HCT116 (cell line): ENCODE results near the gene SLC19A1. TPM values are rescaled to one million over a fixed set of nuclear protein-coding genes. Genes with fewer than 3 reads are reported as not detected.

Experiments used
- ATAC-seq: fragments of 200-7000 bp; cut with Tn5 transposase; 2 replicates; pipeline ENCODE4 v1.9.1; 2020; ENCODE audit warnings: mild to moderate bottlenecking, moderate library complexity
- BruUV-seq: library from RNA; stranded (reverse); fragments of 400-500 nt; replicated peaks from 2 replicates; lab custom pipeline; 2021; lab: Mats Ljungman, UMichigan
- CTCF ChIA-PET: fragments of 300-600 bp; sonication (Branson Sonifier 250); formaldehyde crosslinking; loops from one replicate; lab custom pipeline; 2021; ENCODE audit warnings: antibody characterized with exemption; lab: Charles Lee
- POLR2A ChIA-PET: fragments of 300-600, 350-600 bp; sonication (Branson Sonifier 250); formaldehyde crosslinking; loops from one replicate; lab custom pipeline; 2021; ENCODE audit warnings: antibody characterized with exemption; lab: Charles Lee
- RAD21 ChIA-PET, 2 experiments: fragments of 300-600 bp; sonication (Branson Sonifier 250); formaldehyde crosslinking; loops; one replicate each; lab custom pipeline; 2023; ENCODE audit warnings: low total read pairs in 2 of 2; ENCODE audit not compliant: uncharacterized antibody in 2 of 2, unreplicated experiment in 2 of 2, low non-redundant PET in 1 of 2; lab: Charles Lee
- DNase-seq: peaks from one replicate; pipeline ENCODE4 v3.0.0-alpha.2; 2010; ENCODE audit warnings: low read depth, low spot score
- H2AFZ ChIP-seq: fragments of 200-600 bp; shearing (Covaris generic), sonication (generic); 2 replicates; pipeline ENCODE4 v1.6.1; 2017; ENCODE audit warnings: low read depth, mixed run types, mixed read lengths, antibody characterized with exemption, low read length; ENCODE audit not compliant: poor library complexity, severe bottlenecking
- H3K27ac ChIP-seq: 2 replicates; pipeline ENCODE4 v1.5.1; 2012; ENCODE audit warnings: low read depth, low read length
- H3K27me3 ChIP-seq: fragments of 200-600 bp; sonication (generic); 2 replicates; pipeline ENCODE4 v1.6.1; 2016; ENCODE audit warnings: mixed run types, low read length, mixed read lengths; ENCODE audit not compliant: insufficient read depth
- H3K36me3 ChIP-seq, 2 experiments: fragments of 200-500 bp in 1 of 2; fragments of 200-600 bp in 1 of 2; sonication (Bioruptor generic) in 1 of 2; sonication (generic) in 1 of 2; 2 replicates each; pipeline versions ENCODE4 v1.5.1 to v1.6.1; 2014 to 2016; ENCODE audit warnings: low read length in 2 of 2, inconsistent platforms in 1 of 2, mixed read lengths in 1 of 2, mixed run types in 1 of 2; ENCODE audit not compliant: insufficient read depth in 2 of 2, control insufficient read depth in 1 of 2
- H3K4me1 ChIP-seq, 2 experiments: fragments of 200-600 bp in 1 of 2; sonication (generic) in 1 of 2; 2 replicates each; pipeline versions ENCODE4 v1.5.1 to v1.6.1; 2012 to 2017; ENCODE audit warnings: low read length in 2 of 2, inconsistent platforms in 1 of 2, mild to moderate bottlenecking in 1 of 2, mixed read lengths in 1 of 2, mixed run types in 1 of 2, moderate library complexity in 1 of 2; ENCODE audit not compliant: insufficient read depth in 2 of 2, control insufficient read depth in 1 of 2
- H3K4me2 ChIP-seq: fragments of 200-600 bp; sonication (generic); 2 replicates; pipeline ENCODE4 v1.6.1; 2017; ENCODE audit warnings: mixed run types, low read length, mixed read lengths
- H3K4me3 ChIP-seq, 2 experiments: fragments of 200-600 bp in 1 of 2; sonication (generic) in 1 of 2; replicated peaks in 1 of 2; 2 replicates each; pipeline ENCODE4 v1.5.1; 2011 to 2016; ENCODE audit warnings: low read length in 2 of 2, control low read depth in 1 of 2, low read depth in 1 of 2, mild to moderate bottlenecking in 1 of 2, mixed read lengths in 1 of 2, mixed run types in 1 of 2
- H3K79me2 ChIP-seq: fragments of 200-600 bp; sonication (generic); 2 replicates; pipeline ENCODE4 v1.6.1; 2017; ENCODE audit warnings: mild to moderate bottlenecking, mixed run types, low read length, moderate library complexity, mixed read lengths; ENCODE audit not compliant: insufficient read depth
- H3K9ac ChIP-seq: fragments of 200-600 bp; sonication (generic); 2 replicates; pipeline ENCODE4 v1.6.1; 2016; ENCODE audit warnings: low read length, mixed read lengths
- H3K9me2 ChIP-seq: fragments of 200-600 bp; sonication (generic), shearing (Covaris generic); 2 replicates; pipeline ENCODE4 v1.6.1; 2017; ENCODE audit warnings: mixed run types, mild to moderate bottlenecking, moderate library complexity; ENCODE audit not compliant: insufficient read depth
- H3K9me3 ChIP-seq, 2 experiments: fragments of 200-500 bp in 1 of 2; fragments of 200-600 bp in 1 of 2; sonication (Bioruptor generic) in 1 of 2; sonication (generic) in 1 of 2; 2 replicates each; pipeline ENCODE4 v1.6.1; 2014 to 2017; ENCODE audit warnings: low read length in 2 of 2, mixed read lengths in 2 of 2, inconsistent platforms in 1 of 2, low read depth in 1 of 2, mild to moderate bottlenecking in 1 of 2, mixed run types in 1 of 2, moderate library complexity in 1 of 2; ENCODE audit not compliant: control insufficient read depth in 1 of 2, insufficient read depth in 1 of 2
- H4K20me1 ChIP-seq: fragments of 200-600 bp; sonication (generic), shearing (Covaris generic); 2 replicates; pipeline ENCODE4 v1.6.1; 2017; ENCODE audit warnings: mixed run types, mild to moderate bottlenecking, moderate library complexity; ENCODE audit not compliant: insufficient read depth
- ATF3 ChIP-seq: IDR thresholded peaks from 2 replicates; pipeline ENCODE4 v1.6.1; 2012
- CBX3 ChIP-seq: IDR thresholded peaks from 2 replicates; pipeline ENCODE4 v1.6.1; 2012; ENCODE audit warnings: low read depth
- CEBPB ChIP-seq: IDR thresholded peaks from 2 replicates; pipeline ENCODE4 v1.6.1; 2012; ENCODE audit warnings: low read depth
- CTCF ChIP-seq, 3 experiments: fragments of 200-600 bp in 1 of 3; sonication (generic) in 1 of 3; IDR thresholded peaks in 2 of 3; conservative IDR thresholded peaks in 1 of 3; 2 replicates each; pipeline ENCODE4 v1.5.1; 2012 to 2017; ENCODE audit warnings: low read depth in 2 of 3, low read length in 2 of 3, antibody characterized with exemption in 1 of 3, borderline replicate concordance in 1 of 3, control low read depth in 1 of 3, mild to moderate bottlenecking in 1 of 3, mixed read lengths in 1 of 3, mixed run types in 1 of 3, moderate library complexity in 1 of 3; ENCODE audit not compliant: insufficient read depth in 1 of 3
- EGR1 ChIP-seq: IDR thresholded peaks from 2 replicates; pipeline ENCODE4 v1.6.1; 2012; ENCODE audit warnings: low read depth
- ELF1 ChIP-seq: IDR thresholded peaks from 2 replicates; pipeline ENCODE4 v1.6.1; 2012; ENCODE audit warnings: low read depth, borderline replicate concordance
- EZH2 ChIP-seq: fragments of 200-600 bp; sonication (generic); IDR thresholded peaks from 2 replicates; pipeline ENCODE4 v1.6.1; 2017; ENCODE audit warnings: antibody characterized with exemption, mixed run types
- FOSL1 ChIP-seq: IDR thresholded peaks from 2 replicates; pipeline ENCODE4 v1.6.1; 2012; ENCODE audit warnings: low read depth
- JUND ChIP-seq: IDR thresholded peaks from 2 replicates; pipeline ENCODE4 v1.6.1; 2012
- MAX ChIP-seq: IDR thresholded peaks from 2 replicates; pipeline ENCODE4 v1.6.1; 2012
- POLR2A ChIP-seq: IDR thresholded peaks from 2 replicates; pipeline ENCODE4 v1.7.0; 2011; ENCODE audit warnings: borderline replicate concordance; ENCODE audit not compliant: insufficient read depth, insufficient read length; ENCODE audit errors: extremely low read depth
- POLR2AphosphoS5 ChIP-seq: IDR thresholded peaks from 2 replicates; pipeline ENCODE4 v1.6.1; 2011; ENCODE audit warnings: mild to moderate bottlenecking, low read depth, low read length, moderate library complexity
- RAD21 ChIP-seq: IDR thresholded peaks from 2 replicates; pipeline ENCODE4 v1.6.1; 2012; ENCODE audit warnings: low read depth, mild to moderate bottlenecking
- REST ChIP-seq: IDR thresholded peaks from 2 replicates; pipeline ENCODE4 v1.6.1; 2012; ENCODE audit warnings: low read depth
- SIN3A ChIP-seq: IDR thresholded peaks from 2 replicates; pipeline ENCODE4 v1.6.1; 2012; ENCODE audit warnings: low read depth
- SP1 ChIP-seq: IDR thresholded peaks from 2 replicates; pipeline ENCODE4 v1.6.1; 2012; ENCODE audit warnings: low read depth
- SRF ChIP-seq: IDR thresholded peaks from 2 replicates; pipeline ENCODE4 v1.6.1; 2012; ENCODE audit warnings: low read depth
- TCF7L2 ChIP-seq: IDR thresholded peaks from 2 replicates; pipeline ENCODE4 v1.7.0; 2011; ENCODE audit warnings: borderline replicate concordance, inconsistent platforms; ENCODE audit not compliant: insufficient read depth, insufficient read length; ENCODE audit errors: extremely low read depth
- ZFX ChIP-seq: fragments of 450-650 bp; IDR thresholded peaks from 2 replicates; pipeline ENCODE4 v1.6.1; 2017
- ZNF274 ChIP-seq: fragments of 200-500 bp; sonication (Bioruptor generic); IDR thresholded peaks from 2 replicates; pipeline ENCODE4 v1.6.1; 2014; ENCODE audit warnings: mild to moderate bottlenecking, low read depth, low read length, inconsistent platforms
- intact Hi-C: fragments of 100-400 bp; cut with micrococcal nuclease; formaldehyde crosslinking; loops from 2 replicates; pipeline ENCODE4 v1.10.0; 2022
- total RNA-seq: library from RNA; stranded (reverse); gene quantifications from one replicate; pipeline ENCODE4 v1.2.1, GENCODE V29; 2021; ENCODE audit not compliant: unreplicated experiment

The SLC19A1 gene
- total RNA-seq, 1 experiment from 2014 or later = 50.2 TPM

GRCh38 chr21:45463871-45464270 lies 78.4 kb downstream of the SLC19A1 start:
- H3K36me3 ChIP-seq = no peaks in the 10 kb centered on the region
- CTCF ChIA-PET = interaction anchor here (1.7 kb wide), 1 partner anchor 324 kb away, joined by 5 read pairs; no protein-coding TSS in a partner anchor
- no peaks in the 10 kb centered on the region for H3K79me2 ChIP-seq
- H3K27ac ChIP-seq = no peak overlapping the region
- POLR2A ChIA-PET = no interaction called here
- no peaks in the 10 kb centered on the region for H3K9me3 ChIP-seq
- no peaks in the 10 kb centered on the region for H3K9me2 ChIP-seq
- DNase-seq = no peak
- no peaks in the 10 kb centered on the region for H4K20me1 ChIP-seq
- ATAC-seq = no peak
- RAD21 ChIA-PET = no interaction called here
- BruUV-seq = no TSS peak
- no peak overlapping the region for H3K4me2 ChIP-seq
- H3K27me3 ChIP-seq = no peaks in the 10 kb centered on the region
- peaks cover 3 to 13% of the 10 kb centered on the region in 2 experiments; a peak in 2 of 4 replicates for H3K4me1 ChIP-seq
- intact Hi-C loops = no loop called here
- no peak overlapping the region for H3K4me3 ChIP-seq
- H3K9ac ChIP-seq = no peak overlapping the region
- TF ChIP-seq CBX3 (no peak), ZFX (no peak), SP1 (no peak), RAD21 (no peak), CEBPB (no peak), POLR2AphosphoS5 (no peak), REST (no peak), ELF1 (no peak), EGR1 (no peak), ATF3 (no peak), POLR2A (no peak), SIN3A (no peak), CTCF (IDR thresholded peaks at IDR 0.05 in 2 of 3, conservative IDR thresholded peaks at IDR 0.05 in 1 of 3; ENCODE audit: borderline replicate concordance in 1 of 3, insufficient read depth in 1 of 3, low read depth in 2 of 3, low read length in 2 of 3) (no peak), MAX (no peak), ZNF274 (no peak), FOSL1 (no peak), EZH2 (no peak), JUND (no peak), SRF (no peak), TCF7L2 (no peak)
- TF ChIP-seq, all 23 proteins: peak for 0
- H2AFZ ChIP-seq = no peak overlapping the region
